Duodenal mucosa (tissue), 2 donors: Measurements from ENCODE around the gene RFX2.
A peak's percentile ranks its signal among the peaks of the same experiment; 100 is the strongest.

Experiments
- H3K27ac ChIP-seq: one replicate; pipeline ENCODE4 v1.7.0; 2013; ENCODE audit warnings: low read depth, low read length
- H3K27me3 ChIP-seq, 2 donors: one replicate each; pipeline ENCODE4 v1.7.0; 2013; ENCODE audit warnings: low read length in 2 of 2, control low read depth in 1 of 2; ENCODE audit not compliant: insufficient read depth in 2 of 2, control insufficient read depth in 1 of 2
- H3K36me3 ChIP-seq, 2 donors: one replicate each; pipeline ENCODE4 v1.7.0; 2013; ENCODE audit warnings: low read length in 2 of 2, control low read depth in 1 of 2; ENCODE audit not compliant: insufficient read depth in 2 of 2, control insufficient read depth in 1 of 2
- H3K4me1 ChIP-seq, 2 donors: one replicate each; pipeline ENCODE4 v1.7.0; 2013; ENCODE audit warnings: low read length in 2 of 2, control low read depth in 1 of 2; ENCODE audit not compliant: insufficient read depth in 2 of 2, control insufficient read depth in 1 of 2
- H3K4me3 ChIP-seq, 2 donors: one replicate each; pipeline ENCODE4 v1.7.0; 2013; ENCODE audit warnings: low read length in 2 of 2, low read depth in 1 of 2
- H3K9ac ChIP-seq, 2 donors: one replicate each; pipeline ENCODE4 v1.7.0; 2013; ENCODE audit warnings: low read length in 2 of 2, low read depth in 1 of 2
- H3K9me3 ChIP-seq, 2 donors: one replicate each; pipeline ENCODE4 v1.7.0; 2013; ENCODE audit warnings: low read length in 2 of 2, control low read depth in 1 of 2; ENCODE audit not compliant: control insufficient read depth in 1 of 2

RFX2 gene

GRCh38 chr19:6070207-6070681 lies 40.1 kb downstream of the RFX2 start:
- peaks cover 23 to 28% of the 10 kb centered on the region in 2 donors for H3K4me1 ChIP-seq
- no peak overlapping the region for H3K27ac ChIP-seq
- H3K9ac ChIP-seq, result no peak overlapping the region
- H3K27me3 ChIP-seq, result no peaks in the 10 kb centered on the region
- H3K36me3 ChIP-seq, result no peaks in the 10 kb centered on the region
- no peak overlapping the region for H3K4me3 ChIP-seq
- no peaks in the 10 kb centered on the region for H3K9me3 ChIP-seq

GRCh38 chr19:6069268-6069791 lies 41.0 kb downstream of the RFX2 start:
- Histone ChIP-seq H3K9ac (no peak overlapping the region), H3K9me3 (no peaks in the 10 kb centered on the region), H3K27me3 (no peaks in the 10 kb centered on the region), H3K4me3 (no peak overlapping the region), H3K36me3 (no peaks in the 10 kb centered on the region), H3K27ac (no peak overlapping the region), H3K4me1 (peaks cover 26 to 33% of the 10 kb centered on the region in 2 donors)

- no peak overlapping the region for H3K27ac ChIP-seq
Measured at GRCh38 chr19:6068711-6069110, 41.6 kb downstream of the RFX2 start.

GRCh38 chr19:6067975-6068374 lies 42.3 kb downstream of the RFX2 start:
- H3K4me1 ChIP-seq, result peaks cover 35 to 38% of the 10 kb centered on the region in 2 donors
- no peaks in the 10 kb centered on the region for H3K36me3 ChIP-seq

More at GRCh38 chr19:6068711-6069110, 41.6 kb downstream of the RFX2 start:
- H3K9me3 ChIP-seq, result no peaks in the 10 kb centered on the region
- peaks cover 31 to 35% of the 10 kb centered on the region in 2 donors for H3K4me1 ChIP-seq
- no peaks in the 10 kb centered on the region for H3K36me3 ChIP-seq
- H3K9ac ChIP-seq, result no peak overlapping the region
- H3K27me3 ChIP-seq, result no peaks in the 10 kb centered on the region
- H3K4me3 ChIP-seq, result no peak overlapping the region

GRCh38 chr19:6066661-6067646 lies 43.3 kb downstream of the RFX2 start:
- Histone ChIP-seq H3K9me3 (no peaks in the 10 kb centered on the region), H3K4me1 (peaks cover 44 to 48% of the 10 kb centered on the region in 2 donors), H3K27ac (peak overlapping the region; percentile 73), H3K27me3 (no peaks in the 10 kb centered on the region), H3K9ac (peak overlapping the region; percentile 27 to 50), H3K4me3 (peak overlapping the region in 1 of 2 donors; percentile 47), H3K36me3 (no peaks in the 10 kb centered on the region)

More at GRCh38 chr19:6067975-6068374, 42.3 kb downstream of the RFX2 start:
- no peaks in the 10 kb centered on the region for H3K9me3 ChIP-seq
- H3K27me3 ChIP-seq, result no peaks in the 10 kb centered on the region
- H3K27ac ChIP-seq, result no peak overlapping the region
- H3K4me3 ChIP-seq, result no peak overlapping the region
- no peak overlapping the region for H3K9ac ChIP-seq

GRCh38 chr19:6065685-6066374 lies 44.5 kb downstream of the RFX2 start:
- Histone ChIP-seq H3K36me3 (no peaks in the 10 kb centered on the region), H3K27ac (peak overlapping the region; percentile 73), H3K27me3 (no peaks in the 10 kb centered on the region), H3K4me3 (peak overlapping the region; percentile 16 to 47), H3K9ac (peak overlapping the region; percentile 36 to 50), H3K4me1 (peaks cover 48 to 60% of the 10 kb centered on the region in 2 donors), H3K9me3 (no peaks in the 10 kb centered on the region)

- Histone ChIP-seq H3K4me3 (no peak overlapping the region), H3K27me3 (no peaks in the 10 kb centered on the region), H3K36me3 (no peaks in the 10 kb centered on the region), H3K9me3 (no peaks in the 10 kb centered on the region), H3K9ac (no peak overlapping the region), H3K4me1 (peaks cover 48 to 62% of the 10 kb centered on the region in 2 donors), H3K27ac (no peak overlapping the region)
Measured at GRCh38 chr19:6064336-6065073, 45.8 kb downstream of the RFX2 start.

- Histone ChIP-seq H3K4me3 (no peak overlapping the region), H3K9me3 (no peaks in the 10 kb centered on the region), H3K27me3 (no peaks in the 10 kb centered on the region), H3K4me1 (peaks cover 48 to 62% of the 10 kb centered on the region in 2 donors), H3K9ac (no peak overlapping the region), H3K36me3 (no peaks in the 10 kb centered on the region), H3K27ac (no peak overlapping the region)
Measured at GRCh38 chr19:6063576-6064335, 46.5 kb downstream of the RFX2 start.

- Histone ChIP-seq H3K27me3 (no peaks in the 10 kb centered on the region), H3K36me3 (no peaks in the 10 kb centered on the region), H3K4me1 (peaks cover 47 to 65% of the 10 kb centered on the region in 2 donors), H3K9ac (no peak overlapping the region), H3K9me3 (no peaks in the 10 kb centered on the region), H3K27ac (peak overlapping the region; percentile 23), H3K4me3 (no peak overlapping the region)
Measured at GRCh38 chr19:6062961-6063575, 47.2 kb downstream of the RFX2 start.
